ENCODE data around the gene PDE9A. TPM values are rescaled to one million over a fixed set of nuclear protein-coding genes. Genes with fewer than 3 reads are reported as not detected.

Gene PDE9A
- total RNA-seq, 1 experiment from 2014 or later, result 8.4 TPM

DNA sequence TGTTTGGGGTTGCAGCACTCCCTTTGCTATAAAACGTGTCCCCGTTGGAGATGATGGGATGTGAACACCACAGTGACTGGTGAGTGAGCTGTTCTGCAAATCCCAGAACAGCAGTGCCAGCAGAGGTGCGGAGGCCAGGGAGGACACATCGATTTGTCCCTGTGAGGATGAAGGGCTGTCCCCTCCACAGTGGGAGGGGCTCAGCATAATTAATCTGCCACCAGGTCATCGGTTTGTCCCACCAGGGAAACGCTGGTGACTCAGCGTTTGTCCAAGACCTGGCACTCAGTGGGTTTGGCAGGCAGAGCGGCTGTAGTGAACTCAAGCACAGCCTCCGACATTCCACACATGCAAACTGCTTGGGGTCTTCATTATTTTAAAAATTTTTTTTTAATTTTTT lies 22.8 kb upstream of the PDE9A start:
- H3K9me3 ChIP-seq (ENCODE audit: insufficient read depth, low read depth), result no peaks in the 10 kb centered on the region
- no peak overlapping the region for H3K27ac ChIP-seq
- H3F3A ChIP-seq (ENCODE audit: insufficient read depth, low read depth), result peaks cover under 1% of the 10 kb centered on the region; the same call in 1 of the 2 replicates
- H3K4me3 ChIP-seq, result no peak overlapping the region
- no peaks in the 10 kb centered on the region for H3K9me2 ChIP-seq (ENCODE audit: insufficient read depth)
- TF ChIP-seq CTCF (conservative IDR thresholded peaks at IDR 0.05) (no peak), EZH2 (IDR thresholded peaks at IDR 0.05; ENCODE audit: low read depth) (no peak)
- H4K20me1 ChIP-seq (ENCODE audit: insufficient read depth), result no peaks in the 10 kb centered on the region
- H3K4me1 ChIP-seq (replicated peaks; ENCODE audit: insufficient read depth), result peaks cover 2% of the 10 kb centered on the region
- no peak for DNase-seq
- CTCF ChIA-PET, result no interaction called here
- H3K4me2 ChIP-seq, result no peak overlapping the region
- intact Hi-C loops (cut with micrococcal nuclease; ENCODE audit: unreplicated experiment), result no loop called here
- no peaks in the 10 kb centered on the region for H3K79me2 ChIP-seq (ENCODE audit: low read depth)
- no peaks in the 10 kb centered on the region for H3K27me3 ChIP-seq (ENCODE audit: insufficient read depth, low read depth)
- H3K36me3 ChIP-seq (ENCODE audit: low read depth), result no peaks in the 10 kb centered on the region
- POLR2A ChIA-PET (ENCODE audit: unreplicated experiment), result no interaction called here
- no TSS peak for BruUV-seq (replicated peaks)
- no peak overlapping the region for H2AFZ ChIP-seq

DNA sequence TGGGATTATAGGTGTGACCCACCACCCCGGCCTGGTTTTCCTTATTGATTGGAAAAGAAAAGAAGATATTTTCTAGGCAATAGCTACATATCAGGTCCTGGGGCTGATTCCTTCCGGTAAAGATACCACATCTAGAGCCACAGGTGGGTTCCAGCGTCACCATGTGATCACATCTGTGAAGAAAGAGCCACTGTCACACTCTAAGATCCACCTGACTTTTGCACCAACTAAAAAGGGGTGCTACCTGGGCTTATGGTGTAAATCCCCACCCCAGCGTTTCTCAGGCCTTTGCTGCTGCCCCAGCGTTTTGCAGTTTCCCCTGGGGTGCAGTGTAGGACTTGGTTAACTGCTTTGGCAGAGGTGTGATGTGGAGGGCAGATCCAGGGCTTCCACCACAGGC lies 22.3 kb upstream of the PDE9A start:
- Histone ChIP-seq H3K4me1 (replicated peaks; ENCODE audit: insufficient read depth) (peaks cover 7% of the 10 kb centered on the region), H3K9me3 (ENCODE audit: insufficient read depth, low read depth) (no peaks in the 10 kb centered on the region), H4K20me1 (ENCODE audit: insufficient read depth) (no peaks in the 10 kb centered on the region), H2AFZ (no peak overlapping the region), H3F3A (ENCODE audit: insufficient read depth, low read depth) (peaks cover 6% of the 10 kb centered on the region; the same call in 1 of the 2 replicates), H3K4me3 (no peak overlapping the region), H3K79me2 (ENCODE audit: low read depth) (no peaks in the 10 kb centered on the region), H3K27ac (no peak overlapping the region), H3K4me2 (no peak overlapping the region), H3K27me3 (ENCODE audit: insufficient read depth, low read depth) (no peaks in the 10 kb centered on the region), H3K36me3 (ENCODE audit: low read depth) (no peaks in the 10 kb centered on the region), H3K9me2 (ENCODE audit: insufficient read depth) (no peaks in the 10 kb centered on the region)
- intact Hi-C loops (cut with micrococcal nuclease; ENCODE audit: unreplicated experiment), result no loop called here
- no peak for TF ChIP-seq CTCF (conservative IDR thresholded peaks at IDR 0.05)
- TF ChIP-seq EZH2 (IDR thresholded peaks at IDR 0.05; ENCODE audit: low read depth), result no peak
- CTCF ChIA-PET, result no interaction called here
- no TSS peak for BruUV-seq (replicated peaks)
- POLR2A ChIA-PET (ENCODE audit: unreplicated experiment), result no interaction called here
- DNase-seq, result no peak

DNA sequence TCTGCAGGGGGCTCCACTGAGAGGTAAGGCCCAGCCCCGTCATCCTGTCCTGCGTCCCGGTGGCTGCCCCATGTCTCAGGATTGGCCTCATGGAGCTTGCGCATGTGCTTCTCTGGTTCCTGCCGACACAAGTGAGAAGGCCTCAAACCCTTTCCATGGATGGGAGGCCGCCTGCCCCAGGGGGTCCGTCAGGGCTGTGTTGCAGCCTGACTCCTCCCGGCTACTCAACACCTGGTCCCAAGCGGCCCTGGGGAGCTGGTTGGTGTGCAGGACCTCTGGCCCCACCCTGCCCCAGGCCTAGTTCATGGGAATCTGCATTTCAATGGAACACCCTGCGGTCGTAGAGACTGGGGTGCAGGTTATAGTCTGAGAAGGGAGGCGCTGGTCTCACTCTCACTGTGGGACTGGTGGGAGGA lies 21.1 kb upstream of the PDE9A start:
- no peaks in the 10 kb centered on the region for H4K20me1 ChIP-seq (ENCODE audit: insufficient read depth)
- CTCF ChIA-PET, result no interaction called here

More for the DNA sequence above, 21.1 kb upstream of the PDE9A start:
- no peak overlapping the region for H3K27ac ChIP-seq
- no peaks in the 10 kb centered on the region for H3K79me2 ChIP-seq (ENCODE audit: low read depth)
- intact Hi-C loops (cut with micrococcal nuclease; ENCODE audit: unreplicated experiment), result no loop called here
- POLR2A ChIA-PET (ENCODE audit: unreplicated experiment), result no interaction called here
- no peak for DNase-seq
- H3K27me3 ChIP-seq (ENCODE audit: insufficient read depth, low read depth), result no peaks in the 10 kb centered on the region
- no peaks in the 10 kb centered on the region for H3K9me3 ChIP-seq (ENCODE audit: insufficient read depth, low read depth)
- BruUV-seq (replicated peaks), result no TSS peak
- no peak overlapping the region for H2AFZ ChIP-seq
- H3K4me3 ChIP-seq, result no peak overlapping the region
- H3K36me3 ChIP-seq (ENCODE audit: low read depth), result no peaks in the 10 kb centered on the region
- H3K9me2 ChIP-seq (ENCODE audit: insufficient read depth), result no peaks in the 10 kb centered on the region
- peaks cover 12% of the 10 kb centered on the region; the same call in 1 of the 2 replicates for H3F3A ChIP-seq (ENCODE audit: insufficient read depth, low read depth)
- no peak overlapping the region for H3K4me2 ChIP-seq
- no peak for TF ChIP-seq CTCF (conservative IDR thresholded peaks at IDR 0.05)
- peaks cover 14% of the 10 kb centered on the region for H3K4me1 ChIP-seq (replicated peaks; ENCODE audit: insufficient read depth)
